CD4-positive, alpha-beta T cell treated with Interleukin-10 for 1 hour (primary cell): ENCODE measurements around the gene SSBP3.

Experiments
- DNase-seq: peaks from one replicate; pipeline ENCODE4 v3.0.0-alpha.2; 2020

The SSBP3 gene

GRCh38 chr1:54282101-54282847, 123.9 kb downstream of the SSBP3 start:
- DNase-seq: no peak

- no peak for DNase-seq
Observed at GRCh38 chr1:54280651-54281050, 125.5 kb downstream of the SSBP3 start.

GRCh38 chr1:54279457-54279856, 126.7 kb downstream of the SSBP3 start:
- DNase-seq: no peak

- no peak for DNase-seq
Observed at GRCh38 chr1:54278941-54279422, 127.2 kb downstream of the SSBP3 start.

GRCh38 chr1:54277451-54278341, 128.5 kb downstream of the SSBP3 start:
- no peak for DNase-seq

GRCh38 chr1:54276617-54277450, 129.4 kb downstream of the SSBP3 start:
- no peak for DNase-seq

- no peak for DNase-seq
Observed at GRCh38 chr1:54275349-54275748, 130.8 kb downstream of the SSBP3 start.

GRCh38 chr1:54274881-54275280, 131.3 kb downstream of the SSBP3 start:
- no peak for DNase-seq

- DNase-seq: no peak
Observed at GRCh38 chr1:54274448-54274847, 131.7 kb downstream of the SSBP3 start.

GRCh38 chr1:54273795-54274163, 132.4 kb downstream of the SSBP3 start:
- no peak for DNase-seq

- DNase-seq: no peak
Observed at GRCh38 chr1:54273092-54273794, 133.0 kb downstream of the SSBP3 start.

- no peak for DNase-seq
Observed at GRCh38 chr1:54272772-54273091, 133.5 kb downstream of the SSBP3 start.

- no peak for DNase-seq
Observed at GRCh38 chr1:54272134-54272533, 134.1 kb downstream of the SSBP3 start.

GRCh38 chr1:54271341-54271740, 134.9 kb downstream of the SSBP3 start:
- no peak for DNase-seq

GRCh38 chr1:54270543-54270942, 135.7 kb downstream of the SSBP3 start:
- DNase-seq: no peak

- DNase-seq: no peak
Observed at GRCh38 chr1:54268762-54269297, 137.4 kb downstream of the SSBP3 start.

- DNase-seq: no peak
Observed at GRCh38 chr1:54267815-54268761, 138.1 kb downstream of the SSBP3 start.

- DNase-seq: no peak
Observed at GRCh38 chr1:54266908-54267307, 139.3 kb downstream of the SSBP3 start.

GRCh38 chr1:54266195-54266594, 140.0 kb downstream of the SSBP3 start:
- DNase-seq: no peak

GRCh38 chr1:54265659-54266058, 140.5 kb downstream of the SSBP3 start:
- no peak for DNase-seq

GRCh38 chr1:54265126-54265525, 141.1 kb downstream of the SSBP3 start:
- DNase-seq: no peak
